ENCODE data around the gene CLEC3A. TPM values are rescaled to one million over a fixed set of nuclear protein-coding genes. Genes with fewer than 3 reads are reported as not detected.

CLEC3A gene
- total RNA-seq, 1 experiment from 2014 or later: 1.1 TPM

- Mint-ChIP-seq H3K36me3 (ENCODE audit: insufficient read depth, unreplicated experiment) (no peaks in the 10 kb centered on the region), H3K27me3 (ENCODE audit: insufficient read depth, unreplicated experiment) (peaks cover 6% of the 10 kb centered on the region), H3K9me3 (ENCODE audit: unreplicated experiment) (no peaks in the 10 kb centered on the region), H3K27ac (ENCODE audit: unreplicated experiment) (no peak overlapping the region), H3K4me1 (ENCODE audit: low read depth, unreplicated experiment) (no peaks in the 10 kb centered on the region), H3K4me3 (ENCODE audit: unreplicated experiment) (no peak overlapping the region)
- ChIA-PET POLR2A (no interaction called here), CTCF (no interaction called here)
- H3K27me3 ChIP-seq (replicated peaks; ENCODE audit: control insufficient read depth, insufficient read depth, low read length): no peaks in the 10 kb centered on the region; the same call in 1 of the 2 replicates
- H3K36me3 ChIP-seq (ENCODE audit: control insufficient read depth, insufficient read depth, low read length): no peaks in the 10 kb centered on the region
- intact Hi-C loops (cut with micrococcal nuclease; ENCODE audit: unreplicated experiment): no loop called here
- H3K4me3 ChIP-seq (ENCODE audit: low read depth, low read length): no peak overlapping the region
- no peak for TF ChIP-seq CTCF (IDR thresholded peaks at IDR 0.05; ENCODE audit: insufficient read depth in 1 of 2, low read depth in 1 of 2, low read length in 1 of 2, severe bottlenecking in 1 of 2, unreplicated experiment in 1 of 2)
- no TSS peak for BruUV-seq (replicated peaks)
- DNase-seq: no peak
- H3K9me3 ChIP-seq: no peaks in the 10 kb centered on the region
- no peaks in the 10 kb centered on the region for H3K4me1 ChIP-seq
These were observed 3.3 kb downstream of the CLEC3A start for GRCh38 chr16:78025631-78026030.

GRCh38 chr16:78028018-78028417, 5.7 kb downstream of the CLEC3A start:
- no TSS peak for BruUV-seq (replicated peaks)
- DNase-seq: no peak
- H3K4me3 Mint-ChIP-seq (ENCODE audit: unreplicated experiment): no peak overlapping the region
- POLR2A ChIA-PET: no interaction called here
- Histone ChIP-seq H3K4me3 (ENCODE audit: low read depth, low read length) (no peak overlapping the region), H3K27me3 (replicated peaks; ENCODE audit: control insufficient read depth, insufficient read depth, low read length) (no peaks in the 10 kb centered on the region; the same call in 1 of the 2 replicates), H3K4me1 (no peaks in the 10 kb centered on the region), H3K9me3 (no peaks in the 10 kb centered on the region), H3K36me3 (ENCODE audit: control insufficient read depth, insufficient read depth, low read length) (no peaks in the 10 kb centered on the region)
- H3K27ac Mint-ChIP-seq (ENCODE audit: unreplicated experiment): no peak overlapping the region
- peaks cover 6% of the 10 kb centered on the region for H3K27me3 Mint-ChIP-seq (ENCODE audit: insufficient read depth, unreplicated experiment)
- H3K9me3 Mint-ChIP-seq (ENCODE audit: unreplicated experiment): no peaks in the 10 kb centered on the region
- intact Hi-C loops (cut with micrococcal nuclease; ENCODE audit: unreplicated experiment): no loop called here
- no peaks in the 10 kb centered on the region for H3K4me1 Mint-ChIP-seq (ENCODE audit: low read depth, unreplicated experiment)
- no peaks in the 10 kb centered on the region for H3K36me3 Mint-ChIP-seq (ENCODE audit: insufficient read depth, unreplicated experiment)
- CTCF ChIA-PET: no interaction called here
- TF ChIP-seq CTCF (IDR thresholded peaks at IDR 0.05; ENCODE audit: insufficient read depth in 1 of 2, low read depth in 1 of 2, low read length in 1 of 2, severe bottlenecking in 1 of 2, unreplicated experiment in 1 of 2): no peak

- Histone ChIP-seq H3K9me3 (no peaks in the 10 kb centered on the region), H3K27me3 (replicated peaks; ENCODE audit: control insufficient read depth, insufficient read depth, low read length) (peaks cover 2% of the 10 kb centered on the region; the same call in 1 of the 2 replicates), H3K4me3 (ENCODE audit: low read depth, low read length) (no peak overlapping the region), H3K4me1 (no peaks in the 10 kb centered on the region), H3K36me3 (ENCODE audit: control insufficient read depth, insufficient read depth, low read length) (no peaks in the 10 kb centered on the region)
- TF ChIP-seq CTCF (IDR thresholded peaks at IDR 0.05; ENCODE audit: insufficient read depth in 1 of 2, low read depth in 1 of 2, low read length in 1 of 2, severe bottlenecking in 1 of 2, unreplicated experiment in 1 of 2): no peak
- Mint-ChIP-seq H3K27ac (ENCODE audit: unreplicated experiment) (no peak overlapping the region), H3K27me3 (ENCODE audit: insufficient read depth, unreplicated experiment) (peaks cover 11% of the 10 kb centered on the region), H3K4me3 (ENCODE audit: unreplicated experiment) (no peak overlapping the region), H3K9me3 (ENCODE audit: unreplicated experiment) (no peaks in the 10 kb centered on the region), H3K36me3 (ENCODE audit: insufficient read depth, unreplicated experiment) (no peaks in the 10 kb centered on the region), H3K4me1 (ENCODE audit: low read depth, unreplicated experiment) (no peaks in the 10 kb centered on the region)
- POLR2A ChIA-PET: no interaction called here
- intact Hi-C loops (cut with micrococcal nuclease; ENCODE audit: unreplicated experiment): no loop called here
- DNase-seq: no peak
- CTCF ChIA-PET: no interaction called here
- BruUV-seq (replicated peaks): no TSS peak
These were observed 12.2 kb downstream of the CLEC3A start for GRCh38 chr16:78034530-78034929.
